ENCODE results near the gene CARF.

GRCh38 chr2:202909394-202910192 lies 2.5 kb upstream of the CARF start:
- TF ChIP-seq POLR2A (IDR thresholded peaks at IDR 0.05) = no peak
- TF ChIP-seq CTCF (IDR thresholded peaks at IDR 0.05) = no peak

Measured in prostate gland (tissue), 2 donors.